Head of caudate nucleus (tissue), 42 donors: ENCODE results near the gene PSMC3IP.
"Not testable (repeated sequence)": the region's sequence is repeated elsewhere in the genome, so short reads cannot be mapped to it uniquely, and the experiment has no call there.

Experiments
- DNase-seq, 42 donors: peaks; one replicate each; pipeline versions ENCODE4 v3.0.0 to v3.0.0-alpha.2; 2020 to 2021; ENCODE audit warnings: mixed read lengths in 7 of 42
- intact Hi-C: fragments of 100-400 bp; cut with DNase I; formaldehyde crosslinking; loops from one replicate; pipeline ENCODE4 v1.15.0; 2022

PSMC3IP gene

DNA sequence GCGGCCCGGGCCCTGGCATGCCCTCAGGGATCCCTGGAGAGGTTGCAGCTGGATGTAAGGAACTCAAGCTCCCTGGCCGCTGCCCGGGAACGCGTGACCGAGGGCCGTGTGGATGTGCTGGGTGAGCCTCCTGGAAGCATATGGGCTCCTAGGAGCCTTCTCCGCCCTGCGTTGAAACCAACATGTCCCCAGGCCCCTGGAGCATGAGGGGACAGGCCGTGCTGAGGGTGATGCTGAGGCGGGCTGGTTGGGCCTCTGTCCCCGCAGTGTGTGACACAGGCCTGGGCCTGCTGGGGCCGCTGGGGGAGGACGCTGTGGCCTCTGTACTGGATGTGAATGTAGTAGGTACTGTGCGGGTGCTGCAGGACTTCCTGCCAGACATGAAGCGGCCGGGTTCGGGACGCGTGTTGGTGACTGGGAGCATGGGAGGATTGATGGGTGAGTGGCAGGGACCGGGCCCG lies 30.5 kb downstream of the PSMC3IP start:
- intact Hi-C loops, result no loop called here
- no peak for DNase-seq

DNA sequence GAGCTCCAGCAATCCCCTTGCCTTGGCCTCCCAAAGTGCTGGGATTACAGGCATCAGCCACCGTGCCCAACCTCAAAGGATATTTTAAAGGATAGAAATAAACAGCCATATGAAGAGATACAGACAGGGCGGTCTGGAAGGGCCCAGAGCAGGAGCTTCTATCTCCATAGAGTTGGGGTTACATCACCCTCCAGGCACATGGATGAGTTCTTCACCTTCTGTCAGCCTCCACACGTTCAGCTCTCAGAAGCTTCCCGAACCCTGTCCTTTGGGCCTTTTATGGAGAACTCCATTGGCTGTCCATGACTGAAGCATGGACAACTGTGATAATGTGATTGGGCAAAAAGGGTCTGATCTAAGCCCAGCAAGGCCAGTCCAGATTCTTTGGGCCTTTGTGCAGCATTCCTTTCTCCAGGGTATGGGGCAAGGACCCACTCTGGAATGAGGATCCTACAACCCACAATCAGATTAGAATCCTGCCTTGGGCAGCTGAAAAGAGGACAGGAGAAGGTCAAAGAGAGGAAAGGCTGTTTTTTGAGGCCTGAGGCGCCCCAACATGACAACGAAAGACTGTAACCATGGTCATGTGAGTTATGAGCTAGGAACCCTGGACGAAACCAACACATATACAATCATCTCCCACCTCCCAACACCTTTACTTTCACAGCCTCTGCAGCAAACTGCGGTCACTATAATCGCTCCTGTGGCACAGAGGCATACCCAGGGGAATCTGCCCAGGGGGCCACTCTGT lies 31.6 kb downstream of the PSMC3IP start:
- intact Hi-C loops, DNase-seq: not testable (repeated sequence)

GRCh38 chr17:42544874-42545283 lies 32.6 kb downstream of the PSMC3IP start:
- intact Hi-C loops, result no loop called here
- DNase-seq, result no peak

- DNase-seq, result peak in 24 of 42 donors; percentile 43 to 83 (median 60)
- intact Hi-C loops, result no loop called here
These were observed 34.1 kb downstream of the PSMC3IP start for GRCh38 chr17:42543190-42544079.

DNA sequence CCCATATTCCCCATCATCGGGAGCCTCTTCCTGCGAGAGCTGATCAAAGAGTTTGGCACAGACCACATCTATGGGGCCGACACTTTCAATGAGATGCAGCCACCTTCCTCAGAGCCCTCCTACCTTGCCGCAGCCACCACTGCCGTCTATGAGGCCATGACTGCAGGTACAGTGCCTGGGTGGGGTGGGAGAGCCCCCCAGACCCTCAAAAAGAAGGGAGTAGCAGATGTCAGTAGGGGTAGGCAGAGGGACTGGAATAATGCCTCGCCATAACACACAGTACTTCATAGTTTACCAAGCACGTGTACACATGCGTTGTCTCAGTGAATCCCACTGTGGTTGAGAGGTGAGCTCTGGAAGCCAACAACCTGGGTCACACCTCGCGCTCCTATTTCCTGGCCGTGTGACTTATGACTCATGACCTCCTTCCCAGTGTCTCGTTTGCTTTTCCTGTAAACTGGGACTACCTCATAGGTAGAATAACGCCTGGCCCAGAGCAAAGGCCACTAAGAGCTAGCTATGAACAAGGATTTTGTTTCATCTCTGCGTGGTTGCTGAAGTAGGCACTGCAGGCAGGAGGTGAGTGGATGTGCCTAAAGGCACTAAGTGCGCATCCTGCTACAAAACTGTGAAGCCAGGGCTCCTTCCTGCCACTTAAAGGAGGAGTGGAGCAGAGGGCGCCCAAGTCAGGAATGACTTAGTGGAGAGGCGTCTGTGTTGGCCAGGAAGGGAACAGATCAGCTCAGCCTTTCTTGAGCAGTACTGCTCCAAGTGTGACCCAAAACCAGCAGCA lies 36.3 kb downstream of the PSMC3IP start:
- DNase-seq, result no peak
- intact Hi-C loops, result no loop called here

- DNase-seq, intact Hi-C loops: not testable (repeated sequence)
These were observed 37.0 kb downstream of the PSMC3IP start for GRCh38 chr17:42540558-42540957.

- intact Hi-C loops, result no loop called here
These were observed 39.0 kb downstream of the PSMC3IP start for GRCh38 chr17:42538482-42538881.

DNA sequence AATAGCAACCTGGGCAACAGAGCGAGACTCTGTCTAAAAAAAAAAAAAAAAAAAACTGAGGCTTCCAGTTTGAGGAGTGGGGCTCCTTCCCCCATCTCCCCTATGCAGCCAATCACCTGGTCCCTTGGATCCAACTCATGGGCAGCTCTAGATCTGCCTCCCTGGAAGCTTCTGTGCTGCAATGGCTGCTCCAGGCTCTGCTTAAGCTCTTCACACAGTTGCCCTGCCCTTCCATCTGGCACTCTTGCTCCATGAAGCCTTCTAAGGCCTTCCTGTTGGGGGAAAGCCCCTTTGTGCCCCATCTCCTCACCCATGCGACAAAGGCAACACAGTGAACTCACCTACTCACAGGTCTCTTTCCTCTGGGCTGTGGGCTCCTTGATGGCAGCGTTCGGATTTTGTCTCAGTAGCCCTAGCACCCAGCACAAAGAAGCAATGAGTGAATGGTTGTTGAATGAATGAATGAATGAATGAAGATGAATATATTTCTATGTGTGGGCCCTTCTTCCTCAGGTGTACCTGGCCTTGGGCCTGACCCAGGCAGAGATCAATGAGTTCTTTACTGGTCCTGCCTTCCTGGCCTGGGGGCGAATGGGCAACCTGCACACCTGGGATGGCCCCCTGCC lies 39.6 kb downstream of the PSMC3IP start:
- intact Hi-C loops, result no loop called here
- no peak for DNase-seq

More at GRCh38 chr17:42538482-42538881, 39.0 kb downstream of the PSMC3IP start:
- DNase-seq, result no peak

- intact Hi-C loops, result no loop called here
- DNase-seq, result no peak
These were observed 40.2 kb downstream of the PSMC3IP start for GRCh38 chr17:42537156-42537805.

DNA sequence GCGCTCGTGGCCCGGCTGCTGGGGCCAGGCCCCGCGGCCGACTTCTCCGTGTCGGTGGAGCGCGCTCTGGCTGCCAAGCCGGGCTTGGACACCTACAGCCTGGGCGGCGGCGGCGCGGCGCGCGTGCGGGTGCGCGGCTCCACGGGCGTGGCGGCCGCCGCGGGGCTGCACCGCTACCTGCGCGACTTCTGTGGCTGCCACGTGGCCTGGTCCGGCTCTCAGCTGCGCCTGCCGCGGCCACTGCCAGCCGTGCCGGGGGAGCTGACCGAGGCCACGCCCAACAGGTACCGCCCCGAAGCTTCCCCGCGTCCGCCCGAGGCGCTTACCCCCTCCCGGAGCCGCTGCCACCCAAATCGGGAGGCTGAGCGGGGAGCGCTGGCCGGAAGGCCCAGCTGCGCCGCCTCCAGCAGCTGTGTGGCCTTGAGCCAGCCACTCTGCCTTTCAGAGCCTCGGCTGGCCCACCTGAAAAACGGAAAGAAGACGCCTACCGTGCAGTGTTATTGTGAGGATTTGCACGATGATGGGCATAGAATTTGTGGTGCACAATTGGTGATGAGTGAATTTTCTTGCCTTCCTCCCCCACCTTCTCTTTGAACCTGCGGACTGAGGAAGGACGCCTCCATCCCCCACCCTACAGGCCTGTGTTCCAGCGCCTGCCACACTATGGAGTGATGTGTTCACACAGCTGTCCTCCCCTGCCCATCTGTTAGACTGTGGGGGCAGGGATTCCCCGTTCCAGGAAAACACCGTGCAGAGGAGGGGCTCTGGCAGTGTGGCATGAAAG lies 41.0 kb downstream of the PSMC3IP start:
- intact Hi-C loops, result no loop called here
- peak in 41 of 42 donors; percentile 63 to 91 (median 79) for DNase-seq

GRCh38 chr17:42536048-42536371 lies 41.5 kb downstream of the PSMC3IP start, which contains the start of gene NAGLU:
Gene NAGLU (plus strand): TSS chr17:42536241. CDS start chr17:42536273, 32 bp downstream.
- DNase-seq, result peak; percentile 87 to 99 (median 96)
- intact Hi-C loops, result no loop called here

DNA sequence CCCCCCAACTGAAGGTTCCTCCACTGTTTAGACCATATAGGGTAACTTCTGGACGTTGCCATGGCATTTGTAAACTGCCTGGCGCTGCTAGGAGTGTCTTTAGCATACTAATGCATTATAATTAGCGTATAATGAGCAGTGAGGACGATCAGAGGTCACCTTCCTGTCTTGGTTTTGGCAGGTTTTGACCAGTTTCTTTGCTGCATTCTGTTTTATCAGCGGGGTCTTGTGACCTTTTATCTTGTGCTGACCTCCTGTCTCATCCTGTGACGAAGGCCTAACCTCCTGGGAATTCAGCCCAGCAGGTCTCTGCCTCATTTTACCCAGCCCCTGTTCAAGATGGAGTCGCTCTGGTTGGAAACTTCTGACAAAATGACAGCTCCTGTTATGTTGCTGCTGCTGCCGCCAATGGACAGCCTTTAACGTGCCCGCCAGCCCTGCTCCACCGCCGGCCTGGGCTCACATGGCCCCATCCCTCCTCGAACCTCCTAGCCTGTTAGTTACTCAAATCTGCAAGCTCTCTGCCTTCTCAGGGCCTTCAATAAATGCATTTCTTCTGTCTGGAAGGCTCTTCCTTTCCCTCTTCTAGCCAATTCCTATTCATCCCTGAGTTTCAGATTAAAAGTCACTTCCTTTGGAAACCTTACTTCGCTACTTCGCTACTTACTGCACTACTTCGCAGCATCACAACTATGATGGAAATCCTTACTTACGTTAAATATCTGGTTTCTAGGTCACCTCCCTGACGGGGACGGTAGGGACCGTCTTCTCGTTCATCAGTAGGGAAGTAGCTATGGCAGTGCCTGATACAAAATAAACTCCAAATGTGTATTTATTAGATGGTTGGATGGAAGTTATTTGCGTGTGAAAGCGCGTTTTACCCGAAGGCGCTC lies 42.1 kb downstream of the PSMC3IP start:
- intact Hi-C loops, result no loop called here
- DNase-seq, result peak in 1 of 42 donors; percentile 33

DNA sequence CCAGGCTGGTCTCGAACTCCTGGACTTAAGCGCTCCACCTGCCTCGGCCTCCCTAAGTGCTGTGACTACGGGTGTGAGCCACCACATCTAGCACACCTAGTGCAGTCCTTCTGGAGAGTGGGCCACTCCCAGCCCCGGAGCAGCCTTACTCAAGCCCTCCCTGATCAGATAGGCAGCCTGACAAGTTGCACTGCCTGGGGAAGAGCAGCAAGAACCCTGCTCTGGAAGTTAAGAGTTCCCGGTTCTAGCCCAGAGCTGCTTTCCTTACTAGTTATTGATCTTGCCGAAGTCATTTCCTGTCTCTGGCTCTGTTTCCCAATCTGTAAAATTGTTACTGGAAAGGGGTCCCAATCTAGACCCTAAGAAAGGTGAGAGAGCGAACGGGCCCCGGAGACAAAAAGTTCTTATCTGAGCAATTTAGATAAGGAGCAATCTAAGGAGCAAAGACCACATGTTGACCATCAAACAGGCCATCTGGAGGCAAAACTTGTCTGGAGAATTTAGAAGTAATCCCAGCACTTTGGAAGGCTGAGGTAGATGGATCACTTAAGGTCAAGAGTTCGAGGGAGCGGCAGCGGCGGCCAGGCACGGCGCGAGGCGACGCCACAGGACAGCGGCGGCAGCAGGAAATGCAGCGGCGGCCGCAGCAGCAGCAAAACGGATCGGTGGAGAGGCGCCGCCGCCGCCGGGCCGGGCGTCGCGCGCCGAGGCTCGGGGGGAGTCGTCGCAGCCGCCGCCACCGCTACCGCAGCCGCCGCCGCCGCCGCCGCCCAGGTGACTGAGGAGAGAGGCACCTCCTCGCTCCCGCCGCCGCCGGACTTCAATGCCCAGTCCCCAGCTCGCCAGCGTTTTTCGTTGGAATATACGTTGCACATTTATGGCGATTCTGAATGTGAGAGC lies 45.8 kb downstream of the PSMC3IP start:
- intact Hi-C loops, result no loop called here
- DNase-seq, result peak in 40 of 42 donors; percentile 37 to 85 (median 68)

GRCh38 chr17:42530952-42531454 lies 46.5 kb downstream of the PSMC3IP start:
- DNase-seq, result no peak
- intact Hi-C loops, result no loop called here

DNA sequence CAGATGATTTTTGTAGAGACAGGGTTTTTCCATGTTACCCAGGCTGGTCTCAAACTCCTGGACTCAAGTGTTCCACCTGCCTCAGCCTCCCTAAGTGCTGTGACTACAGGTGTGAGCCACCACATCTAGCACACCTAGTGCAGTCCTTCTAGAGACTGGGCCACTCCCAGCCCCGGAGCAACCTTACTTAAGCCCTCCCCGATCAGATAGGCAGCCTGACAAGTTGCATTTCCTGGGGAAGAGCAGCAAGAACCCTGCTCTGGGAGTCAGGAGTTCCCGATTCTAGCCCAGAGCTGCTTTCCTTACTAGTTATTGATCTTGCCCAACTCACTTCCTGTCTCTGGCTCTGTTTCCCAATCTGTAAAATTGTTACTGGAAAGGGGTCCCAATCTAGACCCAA lies 48.5 kb downstream of the PSMC3IP start:
- DNase-seq, result no peak
- intact Hi-C loops, result no loop called here
